Body of pancreas (tissue), 4 donors: ENCODE results near the gene PDGFD. TPM values are rescaled to one million over a fixed set of nuclear protein-coding genes. Genes with fewer than 3 reads are reported as not detected.
A peak's percentile ranks its signal among the peaks of the same experiment; 100 is the strongest.

Source experiments
- ATAC-seq: fragments of 150-250 bp; one replicate; pipeline ENCODE4 v1.9.1; 2016
- DNase-seq, 4 donors: peaks; one replicate each; pipeline ENCODE4 v3.0.0-alpha.2; 2019
- H3K27ac ChIP-seq, 4 donors: fragments of 200-600 bp; sonication (generic); 1 replicate in 3 of 4; 2 replicates in 1 of 4; pipeline versions ENCODE4 v1.5.1 to v1.6.1; 2016 to 2019; ENCODE audit warnings: mild to moderate bottlenecking in 1 of 4, mixed read lengths in 1 of 4, moderate library complexity in 1 of 4
- H3K27me3 ChIP-seq, 2 donors: fragments of 200-600 bp; sonication (generic); one replicate each; pipeline ENCODE4 v1.6.0; 2016; ENCODE audit warnings: mild to moderate bottlenecking in 1 of 2
- H3K36me3 ChIP-seq, 2 donors: fragments of 200-600 bp; sonication (generic); replicated peaks in 1 of 2; 2 replicates each; pipeline ENCODE4 v1.5.1; 2016; ENCODE audit warnings: low read depth in 2 of 2; ENCODE audit not compliant: insufficient read depth in 1 of 2
- H3K4me1 ChIP-seq: fragments of 200-600 bp; sonication (generic); one replicate; pipeline ENCODE4 v1.6.0; 2016
- H3K4me3 ChIP-seq, 2 donors: fragments of 200-600 bp; sonication (generic); 1 replicate in 1 of 2; 2 replicates in 1 of 2; pipeline ENCODE4 v1.5.1; 2016 to 2019
- H3K9me3 ChIP-seq, 3 donors: fragments of 200-600 bp; sonication (generic); 1 replicate in 2 of 3; 2 replicates in 1 of 3; pipeline ENCODE4 v1.5.1; 2016
- CTCF ChIP-seq, 7 experiments: fragments of 450-650 bp in 4 of 7; fragments of 200-600 bp in 3 of 7; sonication (generic) in 3 of 7; IDR thresholded peaks; one replicate each; pipeline ENCODE4 v1.5.1; 2016 to 2019; ENCODE audit warnings: antibody characterized with exemption in 7 of 7
- POLR2A ChIP-seq, 3 donors: fragments of 450-650 bp; IDR thresholded peaks; one replicate each; pipeline ENCODE4 v1.6.1; 2016; ENCODE audit warnings: antibody characterized with exemption in 3 of 3, mild to moderate bottlenecking in 2 of 3
- WGBS, 2 donors: methylation state at CpG; one replicate each; pipeline ENCODE4 v1.1.5; 2017; 5-methylcytosine and 5-hydroxymethylcytosine counted together
- intact Hi-C: fragments of 100-400 bp; cut with DNase I; formaldehyde crosslinking; loops from one replicate; pipeline ENCODE4 v1.15.1; 2023
- total RNA-seq, 2 donors: library from RNA; depleted of rRNA; stranded (reverse); fragments of >200 nt; gene quantifications; one replicate each; pipeline ENCODE4 v1.1.0, GENCODE V29; 2016

PDGFD gene
- total RNA-seq, 2 donors from 2014 or later, result 26.7 to 43.1 TPM

- Histone ChIP-seq H3K9me3 (peaks cover 0 to 5% (median 0%) of the 10 kb centered on the region in 3 donors), H3K4me1 (peaks cover 40% of the 10 kb centered on the region), H3K27me3 (no peaks in the 10 kb centered on the region), H3K36me3 (no peaks in the 10 kb centered on the region), H3K27ac (peak overlapping the region in 2 of 4 donors; percentile 15 to 68), H3K4me3 (no peak overlapping the region)
- peak in 1 of 4 donors; percentile 7 for DNase-seq
- TF ChIP-seq CTCF (IDR thresholded peaks at IDR 0.05) (peak in 3 of 7 experiments; percentile 5 to 18 (median 14)), POLR2A (IDR thresholded peaks at IDR 0.05) (no peak)
- ATAC-seq, result peak; percentile 24
- 55 to 59% methylated on average over 4 of the region's 4 CpGs for WGBS, 2 donors
- intact Hi-C loops, result no loop called here
Observed at GRCh38 chr11:104120493-104121137, 43.3 kb downstream of the PDGFD start.

- intact Hi-C loops, result no loop called here
- ATAC-seq, result no peak
Observed at GRCh38 chr11:104118105-104118744, 45.7 kb downstream of the PDGFD start.

DNA sequence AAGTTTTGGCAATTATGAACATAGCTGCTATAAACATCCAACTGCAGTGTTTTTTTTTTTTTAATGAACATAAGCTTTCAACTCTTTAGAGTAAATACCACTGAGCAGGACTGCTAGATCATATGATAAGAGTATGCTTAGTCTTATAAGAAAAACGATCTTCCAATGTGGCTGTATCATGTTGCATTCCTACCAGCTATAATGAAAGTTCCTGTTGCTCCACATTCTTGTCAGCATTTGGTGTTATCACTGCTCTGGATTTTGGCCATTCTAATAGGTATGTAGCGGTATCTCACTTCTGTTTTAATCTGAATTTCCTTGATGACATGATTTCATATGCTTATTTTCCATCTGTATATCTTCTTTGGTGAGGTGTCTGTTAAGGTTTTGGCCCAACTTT is 50.4 kb downstream of the PDGFD start:
- H3K9me3 ChIP-seq, result peaks cover 0 to 5% (median 0%) of the 10 kb centered on the region in 3 donors
- no peak for ATAC-seq
- H3K27ac ChIP-seq, result no peak overlapping the region
- H3K4me1 ChIP-seq, result no peaks in the 10 kb centered on the region
- H3K36me3 ChIP-seq, result no peaks in the 10 kb centered on the region
- TF ChIP-seq CTCF (IDR thresholded peaks at IDR 0.05), result no peak
- TF ChIP-seq POLR2A (IDR thresholded peaks at IDR 0.05), result no peak
- 85 to 90% methylated on average over 2 of the region's 2 CpGs for WGBS, 2 donors
- no peaks in the 10 kb centered on the region for H3K27me3 ChIP-seq
- DNase-seq, result no peak
- no peak overlapping the region for H3K4me3 ChIP-seq
- intact Hi-C loops, result no loop called here

More at GRCh38 chr11:104118105-104118744, 45.7 kb downstream of the PDGFD start:
- DNase-seq, result no peak
- Histone ChIP-seq H3K36me3 (no peaks in the 10 kb centered on the region), H3K27me3 (no peaks in the 10 kb centered on the region), H3K4me3 (no peak overlapping the region), H3K4me1 (peaks cover 26% of the 10 kb centered on the region), H3K9me3 (peaks cover 0 to 5% (median 0%) of the 10 kb centered on the region in 3 donors), H3K27ac (no peak overlapping the region)
- 95 to 96% methylated on average over 1 of the region's 1 CpG for WGBS, 2 donors
- TF ChIP-seq CTCF (IDR thresholded peaks at IDR 0.05), result no peak
- TF ChIP-seq POLR2A (IDR thresholded peaks at IDR 0.05), result no peak

- DNase-seq, result no peak
- ATAC-seq, result no peak
- H3K27me3 ChIP-seq, result no peaks in the 10 kb centered on the region
- WGBS, 2 donors, result 52 to 59% methylated on average over 5 of the region's 5 CpGs
- H3K4me3 ChIP-seq, result no peak overlapping the region
- H3K9me3 ChIP-seq, result no peaks in the 10 kb centered on the region
- H3K27ac ChIP-seq, result no peak overlapping the region
- no peaks in the 10 kb centered on the region for H3K4me1 ChIP-seq
- intact Hi-C loops, result no loop called here
- TF ChIP-seq POLR2A (IDR thresholded peaks at IDR 0.05), result no peak
- no peak for TF ChIP-seq CTCF (IDR thresholded peaks at IDR 0.05)
- H3K36me3 ChIP-seq, result no peaks in the 10 kb centered on the region
Observed at GRCh38 chr11:104106136-104106754, 57.7 kb downstream of the PDGFD start.
